Measurements from ENCODE around the gene OR2Y1.
"Not testable (repeated sequence)": the region's sequence is repeated elsewhere in the genome, so short reads cannot be mapped to it uniquely, and the experiment has no call there.

The OR2Y1 gene

GRCh38 chr5:180739271-180739670, 587 bp downstream of the OR2Y1 start:
- no peak for DNase-seq (ENCODE audit: low spot score)

DNA sequence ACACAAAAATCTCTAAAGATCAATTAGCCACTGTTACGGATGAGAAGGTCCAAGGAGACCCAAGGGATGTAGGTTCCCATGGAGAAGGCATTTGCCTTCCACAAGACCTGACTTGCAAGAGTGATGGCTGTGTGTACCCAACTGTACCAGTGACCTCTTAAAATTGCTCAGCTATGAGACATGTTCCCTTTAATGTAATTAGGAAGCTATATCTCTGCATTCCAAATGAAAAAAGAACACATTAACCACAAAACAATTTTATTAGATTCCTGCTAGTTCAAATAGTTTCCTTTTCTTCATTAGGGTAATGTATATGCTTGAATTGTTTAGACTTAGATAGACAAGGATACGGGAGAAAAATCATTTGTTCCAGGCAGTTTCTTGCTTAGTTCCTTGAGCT, 3.3 kb downstream of the OR2Y1 start:
- DNase-seq (ENCODE audit: low spot score) = no peak

DNA sequence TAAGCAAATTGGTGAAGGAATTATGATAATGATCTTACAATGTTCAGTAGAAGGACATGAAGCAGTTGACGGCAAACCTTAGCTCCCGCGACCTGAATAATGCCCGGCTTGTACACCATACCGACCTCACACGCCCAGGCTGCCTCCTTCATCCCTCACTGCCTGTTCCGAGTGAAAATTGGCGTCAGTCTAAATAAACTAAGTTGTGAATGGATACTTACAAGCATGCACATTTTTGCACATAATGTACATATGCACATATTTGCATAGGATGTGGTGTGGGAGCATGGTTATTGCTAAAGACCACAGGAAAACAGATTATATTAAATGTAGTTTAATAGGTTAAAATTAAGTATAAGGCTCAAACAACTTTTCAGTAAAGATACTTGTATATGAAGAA, 14.9 kb downstream of the OR2Y1 start:
- no peak for DNase-seq (ENCODE audit: low spot score)

DNA sequence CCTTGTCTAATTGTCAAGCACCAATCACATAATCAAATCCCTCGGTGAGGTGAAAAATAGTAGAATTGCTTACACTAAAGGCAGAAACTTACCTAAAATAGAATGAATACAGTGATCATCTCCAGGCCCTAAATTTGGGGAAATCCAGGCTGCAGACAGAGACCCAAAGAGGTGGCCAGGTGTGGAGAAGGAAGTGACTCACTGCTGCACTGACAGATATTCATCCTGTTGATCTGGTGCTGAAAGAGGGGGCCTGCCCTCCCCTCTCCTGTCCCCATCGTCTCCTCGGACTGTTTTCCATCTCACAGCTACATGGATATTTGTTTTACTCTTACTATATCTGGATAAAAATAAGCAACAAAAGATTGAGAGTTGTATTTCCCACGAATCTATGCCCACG, 15.9 kb downstream of the OR2Y1 start:
- DNase-seq (ENCODE audit: low spot score) = no peak

- no peak for DNase-seq (ENCODE audit: low spot score)
Observed at GRCh38 chr5:180720486-180720885, 19.4 kb downstream of the OR2Y1 start.

- no peak for DNase-seq (ENCODE audit: low spot score)
Observed at GRCh38 chr5:180719781-180720180, 20.1 kb downstream of the OR2Y1 start.

- DNase-seq (ENCODE audit: low spot score) = no peak
Observed at GRCh38 chr5:180718810-180719453, 20.9 kb downstream of the OR2Y1 start.

GRCh38 chr5:180717989-180718388, 21.9 kb downstream of the OR2Y1 start:
- DNase-seq (ENCODE audit: low spot score) = no peak

DNA sequence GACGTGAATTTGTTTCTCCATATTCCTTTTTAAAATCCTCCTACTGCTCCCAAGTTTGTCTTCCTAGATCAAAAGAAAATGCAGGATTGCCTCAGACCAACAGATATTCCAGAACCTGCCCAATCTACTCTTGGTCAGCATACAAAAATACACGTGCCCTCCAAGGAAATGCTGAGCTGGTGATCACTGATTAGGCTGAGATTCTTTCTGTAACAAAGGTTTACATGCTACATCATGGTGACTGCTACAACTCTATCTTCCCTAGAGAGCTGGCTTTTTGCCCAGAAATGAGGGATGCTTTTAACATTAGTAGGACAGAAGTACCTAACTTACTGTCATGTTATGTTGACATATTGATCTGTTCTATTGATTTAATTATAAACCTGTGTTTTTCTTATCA, 35.5 kb downstream of the OR2Y1 start:
- DNase-seq (ENCODE audit: low spot score) = no peak

DNA sequence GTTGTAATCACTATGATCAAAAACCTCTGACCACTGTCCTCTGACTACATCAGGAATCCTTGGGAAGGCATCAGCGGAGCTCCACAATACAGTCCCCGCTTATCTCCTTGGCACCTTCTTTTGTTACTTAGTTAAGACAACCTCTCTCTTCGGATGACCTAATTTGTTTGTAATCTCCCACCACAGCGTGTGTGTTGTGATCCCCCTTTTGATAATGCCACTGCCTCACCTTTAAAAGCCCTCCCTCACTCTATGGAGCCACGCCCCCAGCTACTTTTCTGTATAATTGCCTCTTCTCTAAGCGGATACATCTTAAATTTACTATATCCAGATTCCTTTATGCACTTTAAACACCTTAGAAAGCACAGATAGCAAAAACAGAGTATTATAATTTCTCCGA, 35.9 kb downstream of the OR2Y1 start:
- DNase-seq (ENCODE audit: low spot score) = no peak

DNA sequence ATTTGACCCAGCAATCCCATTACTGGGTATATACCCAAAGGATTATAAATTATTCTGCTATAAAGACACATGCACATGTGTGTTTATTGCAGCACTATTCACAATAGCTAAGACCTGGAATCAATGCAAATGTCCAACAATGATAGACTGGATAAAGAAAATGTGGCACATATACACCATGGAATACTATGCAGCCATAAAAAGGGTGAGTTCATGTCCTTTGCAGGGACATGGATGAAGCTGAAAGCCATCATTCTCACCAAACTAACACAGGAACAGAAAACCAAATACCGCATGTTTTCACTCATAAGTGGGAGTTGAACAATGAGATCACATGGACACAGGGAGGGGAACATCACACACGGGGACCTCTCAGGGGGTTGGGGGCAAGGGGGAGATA, 36.5 kb downstream of the OR2Y1 start:
- not testable (repeated sequence) for DNase-seq (ENCODE audit: low spot score)

DNA sequence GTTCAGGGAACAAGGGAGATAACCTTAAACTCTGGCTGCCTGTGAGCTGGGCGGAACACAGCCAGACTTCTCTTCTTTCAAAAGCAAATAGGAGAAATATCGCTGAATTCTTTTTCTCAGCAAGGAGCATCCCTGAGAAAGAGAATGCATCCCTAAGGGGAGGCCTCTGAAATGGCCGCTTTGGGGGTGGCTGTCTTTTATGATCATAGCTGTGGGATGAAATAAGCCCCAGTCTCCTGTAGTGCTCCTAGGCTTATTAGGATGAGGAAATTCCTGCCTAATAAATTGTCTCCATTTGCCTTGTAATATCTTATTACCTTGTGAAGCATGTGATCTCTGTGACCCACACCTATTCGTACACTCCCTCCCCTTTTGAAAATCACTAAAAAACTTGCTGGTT, 39.4 kb downstream of the OR2Y1 start:
- DNase-seq (ENCODE audit: low spot score) = not testable (repeated sequence)

- DNase-seq (ENCODE audit: low spot score) = no peak
Observed at GRCh38 chr5:180699042-180699441, 40.8 kb downstream of the OR2Y1 start.

DNA sequence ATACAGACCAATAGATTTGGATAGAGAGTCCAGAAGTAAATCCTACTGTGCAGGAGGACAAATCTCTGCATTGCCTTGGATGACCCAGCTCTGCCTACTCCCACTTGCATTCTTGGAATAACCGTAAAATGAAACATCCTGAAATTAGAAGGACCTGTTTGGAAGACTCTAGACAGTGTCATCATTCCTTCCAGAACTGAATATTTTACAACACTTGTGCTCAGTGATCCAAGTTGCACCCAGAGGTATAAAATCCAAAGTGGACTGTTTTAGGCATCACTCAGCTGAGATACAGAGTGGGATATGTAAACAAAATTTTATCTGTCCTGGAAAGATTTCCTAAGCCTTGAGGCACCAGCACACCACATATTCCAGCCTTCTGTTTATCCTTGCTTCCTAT, 43.7 kb downstream of the OR2Y1 start:
- no peak for DNase-seq (ENCODE audit: low spot score)

GRCh38 chr5:180692429-180692828, 47.4 kb downstream of the OR2Y1 start:
- no peak for DNase-seq (ENCODE audit: low spot score)

DNA sequence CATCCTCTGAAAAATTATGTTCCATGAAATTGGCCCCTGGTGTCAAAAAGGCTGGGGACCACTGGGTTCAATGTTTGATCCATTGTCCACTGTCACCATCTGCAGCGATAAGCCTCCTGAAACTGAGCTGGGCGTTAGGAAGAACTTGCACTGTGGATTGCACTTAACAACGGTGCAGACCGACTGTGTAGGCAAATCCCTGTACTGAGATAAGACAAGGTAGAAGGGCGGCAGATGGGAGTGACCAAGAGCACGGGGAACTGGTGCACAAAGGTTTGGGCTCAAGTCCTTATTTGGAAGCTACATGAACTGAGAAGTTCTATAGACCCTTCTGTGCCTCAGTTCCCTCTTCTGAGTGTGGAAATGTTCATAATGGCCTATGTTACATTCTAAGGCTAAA, 48.8 kb downstream of the OR2Y1 start:
- DNase-seq (ENCODE audit: low spot score) = no peak

- DNase-seq (ENCODE audit: low spot score) = no peak
Observed at GRCh38 chr5:180690562-180690961, 49.3 kb downstream of the OR2Y1 start.

GRCh38 chr5:180689775-180690174, 50.1 kb downstream of the OR2Y1 start:
- no peak for DNase-seq (ENCODE audit: low spot score)
